Astrocyte (in vitro differentiated cells and primary cell): Measurements from ENCODE around the gene LOXHD1. TPM values are rescaled to one million over a fixed set of nuclear protein-coding genes. Genes with fewer than 3 reads are reported as not detected.

ENCODE experiments used
- DNase-seq: peaks from one replicate; pipeline ENCODE4 v3.0.0-alpha.2; 2010; ENCODE audit warnings: low read depth
- FAIRE-seq: peaks from 2 replicates; lab custom pipeline; 2011; peaks lifted over from hg19 to GRCh38; lab: Jason Lieb, UNC
- H2AFZ ChIP-seq: 2 replicates; pipeline ENCODE4 v1.6.0; 2012; ENCODE audit warnings: low read depth, low read length, inconsistent platforms
- H3K27ac ChIP-seq: 2 replicates; pipeline ENCODE4 v1.5.1; 2011; ENCODE audit warnings: low read depth, low read length, inconsistent platforms
- H3K27me3 ChIP-seq: 2 replicates; pipeline ENCODE4 v1.6.0; 2011; ENCODE audit warnings: low read length, inconsistent platforms; ENCODE audit not compliant: insufficient read depth
- H3K36me3 ChIP-seq: 2 replicates; pipeline ENCODE4 v1.5.1; 2011; ENCODE audit warnings: low read length, inconsistent platforms; ENCODE audit not compliant: insufficient read depth
- H3K4me1 ChIP-seq: 2 replicates; pipeline ENCODE4 v1.5.1; 2011; ENCODE audit warnings: low read length, inconsistent platforms; ENCODE audit not compliant: insufficient read depth
- H3K4me2 ChIP-seq: 2 replicates; pipeline ENCODE4 v1.6.0; 2012; ENCODE audit warnings: low read length, inconsistent platforms
- H3K4me3 ChIP-seq: 2 replicates; pipeline ENCODE4 v1.5.1; 2011; ENCODE audit warnings: low read depth, mild to moderate bottlenecking, low read length, inconsistent platforms; ENCODE audit not compliant: insufficient read depth
- H3K79me2 ChIP-seq: 2 replicates; pipeline ENCODE4 v1.6.0; 2012; ENCODE audit warnings: mild to moderate bottlenecking, low read length, inconsistent platforms; ENCODE audit not compliant: insufficient read depth
- H3K9ac ChIP-seq: 2 replicates; pipeline ENCODE4 v1.6.0; 2012; ENCODE audit warnings: mild to moderate bottlenecking, low read length, inconsistent platforms
- H3K9me3 ChIP-seq: 2 replicates; pipeline ENCODE4 v1.5.1; 2012; ENCODE audit warnings: low read depth, mild to moderate bottlenecking, low read length, inconsistent platforms; ENCODE audit not compliant: insufficient read depth
- H4K20me1 ChIP-seq: 2 replicates; pipeline ENCODE4 v1.6.0; 2012; ENCODE audit warnings: low read length, inconsistent platforms; ENCODE audit not compliant: insufficient read depth
- H3K27ac Mint-ChIP-seq: one replicate; pipeline ENCODE4 v1.8.0; 2021; ENCODE audit warnings: mild to moderate bottlenecking, mixed read lengths; ENCODE audit not compliant: unreplicated experiment
- H3K27me3 Mint-ChIP-seq: one replicate; pipeline ENCODE4 v1.8.0; 2021; ENCODE audit warnings: low read depth, mixed read lengths; ENCODE audit not compliant: unreplicated experiment
- H3K36me3 Mint-ChIP-seq: one replicate; pipeline ENCODE4 v1.8.0; 2021; ENCODE audit warnings: low read depth, mixed read lengths; ENCODE audit not compliant: unreplicated experiment
- H3K4me1 Mint-ChIP-seq: one replicate; pipeline ENCODE4 v1.8.0; 2021; ENCODE audit warnings: low read depth, mixed read lengths; ENCODE audit not compliant: unreplicated experiment
- H3K4me3 Mint-ChIP-seq: one replicate; pipeline ENCODE4 v1.8.0; 2021; ENCODE audit warnings: mild to moderate bottlenecking, moderate library complexity, mixed read lengths; ENCODE audit not compliant: unreplicated experiment
- H3K9me3 Mint-ChIP-seq: one replicate; pipeline ENCODE4 v1.8.0; 2021; ENCODE audit warnings: mild to moderate bottlenecking, mixed read lengths; ENCODE audit not compliant: unreplicated experiment
- EZH2 ChIP-seq: IDR thresholded peaks from 2 replicates; pipeline ENCODE4 v1.6.1; 2012; ENCODE audit warnings: mild to moderate bottlenecking, low read length, inconsistent platforms; ENCODE audit not compliant: insufficient read depth
- total RNA-seq: library from RNA; stranded (reverse); gene quantifications from 2 replicates; pipeline ENCODE4 v1.2.1, GENCODE V29; 2021
- TF ChIP-seq, protein P1 (sequence below): IDR thresholded peaks from 2 replicates; pipeline ENCODE4 v1.5.1; 2011; ENCODE audit warnings: low read depth, mild to moderate bottlenecking, inconsistent platforms, low read length, moderate library complexity; ENCODE audit not compliant: insufficient read depth

The LOXHD1 gene
- total RNA-seq, 1 donor from 2014 or later: not detected

- Histone ChIP-seq H3K79me2 (no peaks in the 10 kb centered on the region), H3K4me1 (no peaks in the 10 kb centered on the region), H3K4me3 (no peak overlapping the region), H3K27ac (no peak overlapping the region), H3K36me3 (no peaks in the 10 kb centered on the region), H4K20me1 (no peaks in the 10 kb centered on the region), H3K9me3 (no peaks in the 10 kb centered on the region), H2AFZ (no peak overlapping the region), H3K9ac (no peak overlapping the region), H3K4me2 (no peak overlapping the region), H3K27me3 (no peaks in the 10 kb centered on the region)
- peaks cover 23% of the 10 kb centered on the region for H3K27me3 Mint-ChIP-seq
- no peak for DNase-seq
- no peaks in the 10 kb centered on the region for H3K4me1 Mint-ChIP-seq
- no peaks in the 10 kb centered on the region for H3K36me3 Mint-ChIP-seq
- no peak overlapping the region for H3K27ac Mint-ChIP-seq
- no peaks in the 10 kb centered on the region for H3K9me3 Mint-ChIP-seq
- no peak for FAIRE-seq
- H3K4me3 Mint-ChIP-seq: no peak overlapping the region
- no peak for TF ChIP-seq EZH2
- TF ChIP-seq, protein P1, sequence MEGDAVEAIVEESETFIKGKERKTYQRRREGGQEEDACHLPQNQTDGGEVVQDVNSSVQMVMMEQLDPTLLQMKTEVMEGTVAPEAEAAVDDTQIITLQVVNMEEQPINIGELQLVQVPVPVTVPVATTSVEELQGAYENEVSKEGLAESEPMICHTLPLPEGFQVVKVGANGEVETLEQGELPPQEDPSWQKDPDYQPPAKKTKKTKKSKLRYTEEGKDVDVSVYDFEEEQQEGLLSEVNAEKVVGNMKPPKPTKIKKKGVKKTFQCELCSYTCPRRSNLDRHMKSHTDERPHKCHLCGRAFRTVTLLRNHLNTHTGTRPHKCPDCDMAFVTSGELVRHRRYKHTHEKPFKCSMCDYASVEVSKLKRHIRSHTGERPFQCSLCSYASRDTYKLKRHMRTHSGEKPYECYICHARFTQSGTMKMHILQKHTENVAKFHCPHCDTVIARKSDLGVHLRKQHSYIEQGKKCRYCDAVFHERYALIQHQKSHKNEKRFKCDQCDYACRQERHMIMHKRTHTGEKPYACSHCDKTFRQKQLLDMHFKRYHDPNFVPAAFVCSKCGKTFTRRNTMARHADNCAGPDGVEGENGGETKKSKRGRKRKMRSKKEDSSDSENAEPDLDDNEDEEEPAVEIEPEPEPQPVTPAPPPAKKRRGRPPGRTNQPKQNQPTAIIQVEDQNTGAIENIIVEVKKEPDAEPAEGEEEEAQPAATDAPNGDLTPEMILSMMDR: peak; percentile 15
These were observed 101.3 kb downstream of the LOXHD1 start for GRCh38 chr18:46555724-46556123.

DNA sequence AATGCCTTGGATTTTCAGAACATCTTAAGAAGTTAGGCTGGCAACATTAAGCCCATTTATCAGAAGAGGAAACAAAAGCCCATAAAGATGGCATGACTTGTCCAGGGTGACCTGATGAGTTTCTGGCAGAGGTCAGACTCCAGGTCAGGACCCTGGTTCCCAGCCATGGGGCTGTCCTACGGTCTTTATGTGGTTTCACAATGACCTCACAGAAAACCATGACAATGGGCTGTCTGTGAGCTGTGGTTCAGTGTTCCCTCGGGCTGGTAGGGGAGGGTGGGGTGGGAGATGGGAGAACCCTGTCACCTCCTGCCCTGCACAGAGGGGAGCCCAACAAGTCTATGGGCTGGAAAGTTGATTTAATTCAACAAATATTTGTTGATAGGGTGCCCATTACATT is 101.8 kb downstream of the LOXHD1 start:
- Histone ChIP-seq H3K27me3 (no peaks in the 10 kb centered on the region), H3K79me2 (no peaks in the 10 kb centered on the region), H3K4me1 (no peaks in the 10 kb centered on the region), H3K27ac (no peak overlapping the region), H2AFZ (no peak overlapping the region), H4K20me1 (no peaks in the 10 kb centered on the region), H3K9me3 (no peaks in the 10 kb centered on the region), H3K9ac (no peak overlapping the region), H3K4me3 (no peak overlapping the region), H3K36me3 (no peaks in the 10 kb centered on the region), H3K4me2 (no peak overlapping the region)
- Mint-ChIP-seq H3K36me3 (no peaks in the 10 kb centered on the region), H3K9me3 (no peaks in the 10 kb centered on the region), H3K4me1 (no peaks in the 10 kb centered on the region), H3K27ac (no peak overlapping the region), H3K27me3 (peaks cover 21% of the 10 kb centered on the region), H3K4me3 (no peak overlapping the region)
- FAIRE-seq (no peak), DNase-seq (no peak)
- TF ChIP-seq, protein P1: no peak
- TF ChIP-seq EZH2: no peak

DNA sequence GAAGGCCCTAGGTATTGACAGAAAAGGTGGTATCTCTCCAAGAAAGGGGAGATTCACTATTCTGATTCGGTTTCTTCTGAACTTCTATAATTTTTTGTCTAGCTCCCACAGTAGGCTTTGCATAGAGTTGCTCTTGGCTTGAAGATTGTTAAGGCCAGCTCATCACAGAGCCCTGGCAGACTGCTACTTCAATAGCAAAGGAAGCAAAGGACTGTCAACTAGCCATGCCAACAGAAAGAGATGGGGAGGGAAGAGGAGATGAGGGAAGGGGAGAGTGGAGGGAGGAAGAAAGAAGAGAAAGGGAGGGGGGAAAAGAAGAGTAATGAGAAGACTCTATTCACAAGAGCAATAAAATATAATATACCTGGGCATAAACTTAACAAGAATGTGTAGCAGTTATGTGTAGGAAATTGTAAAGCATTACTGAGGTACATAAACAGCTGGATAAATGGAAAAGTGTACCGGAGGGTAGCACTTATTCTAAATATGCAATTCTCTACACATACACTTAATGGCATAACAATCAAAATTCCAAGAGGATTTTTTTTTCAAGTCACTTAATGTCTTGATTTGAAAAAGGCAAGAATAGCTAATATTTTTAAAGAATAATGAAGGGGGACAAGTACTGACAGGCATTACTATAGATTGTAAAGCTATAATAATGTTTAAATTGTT is 102.5 kb downstream of the LOXHD1 start:
- H3K27ac ChIP-seq: no peak overlapping the region
- Mint-ChIP-seq H3K27ac (no peak overlapping the region), H3K4me3 (no peak overlapping the region), H3K36me3 (no peaks in the 10 kb centered on the region), H3K4me1 (no peaks in the 10 kb centered on the region), H3K27me3 (peaks cover 20% of the 10 kb centered on the region), H3K9me3 (no peaks in the 10 kb centered on the region)
- H3K4me3 ChIP-seq: no peak overlapping the region
- DNase-seq (no peak), FAIRE-seq (no peak)
- no peaks in the 10 kb centered on the region for H3K79me2 ChIP-seq
- TF ChIP-seq EZH2: no peak
- TF ChIP-seq, protein P1: no peak
- no peaks in the 10 kb centered on the region for H3K4me1 ChIP-seq
- no peak overlapping the region for H2AFZ ChIP-seq
- no peaks in the 10 kb centered on the region for H3K9me3 ChIP-seq
- H3K9ac ChIP-seq: no peak overlapping the region
- no peaks in the 10 kb centered on the region for H3K36me3 ChIP-seq
- H3K4me2 ChIP-seq: no peak overlapping the region
- no peaks in the 10 kb centered on the region for H4K20me1 ChIP-seq
- H3K27me3 ChIP-seq: no peaks in the 10 kb centered on the region
